ENCODE data around the gene EXOC6. TPM values are rescaled to one million over a fixed set of nuclear protein-coding genes. Genes with fewer than 3 reads are reported as not detected.

EXOC6 gene
- total RNA-seq, 1 experiment from 2014 or later, result 12.9 TPM

DNA sequence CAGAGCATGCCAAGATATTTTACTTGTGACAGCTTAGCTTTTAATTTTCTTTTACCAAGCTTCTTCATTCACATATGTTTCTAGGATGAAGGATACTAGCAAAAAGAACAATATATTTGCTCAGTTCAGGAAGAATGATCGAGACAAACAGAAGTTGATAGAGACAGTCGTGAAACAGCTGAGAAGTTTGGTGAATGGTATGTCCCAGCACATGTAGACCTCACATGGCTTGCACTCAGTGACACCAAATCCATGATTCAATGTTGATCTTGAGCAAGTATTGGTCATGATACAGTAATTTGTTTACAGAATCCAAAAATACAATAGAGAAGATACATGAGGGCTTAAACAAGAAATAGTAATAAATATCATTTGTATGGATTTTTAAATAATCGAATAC, 209.8 kb downstream of the EXOC6 start:
- H3K9ac ChIP-seq (ENCODE audit: low read length), result no peak overlapping the region
- TF ChIP-seq REST (IDR thresholded peaks at IDR 0.05; ENCODE audit: low read depth) (no peak), EZH2phosphoT487 (IDR thresholded peaks at IDR 0.05; ENCODE audit: borderline replicate concordance) (no peak), ZFX (IDR thresholded peaks at IDR 0.05) (no peak), CBX3 (IDR thresholded peaks at IDR 0.05; ENCODE audit: low read depth) (no peak), JUND (IDR thresholded peaks at IDR 0.05) (no peak), SRF (IDR thresholded peaks at IDR 0.05; ENCODE audit: low read depth) (no peak), MAX (IDR thresholded peaks at IDR 0.05) (no peak), EGR1 (IDR thresholded peaks at IDR 0.05; ENCODE audit: low read depth) (no peak), CEBPB (IDR thresholded peaks at IDR 0.05; ENCODE audit: low read depth) (no peak), SP1 (IDR thresholded peaks at IDR 0.05; ENCODE audit: low read depth) (no peak)
- no peaks in the 10 kb centered on the region for H3K79me2 ChIP-seq (ENCODE audit: insufficient read depth, low read length)
- H3K27ac ChIP-seq (ENCODE audit: low read depth, low read length), result no peak overlapping the region
- ChIA-PET POLR2A (no interaction called here), RAD21 (ENCODE audit: low non-redundant PET in 1 of 2, low total read pairs in 2 of 2, uncharacterized antibody in 2 of 2, unreplicated experiment in 2 of 2) (no interaction called here), CTCF (no interaction called here)
- no peaks in the 10 kb centered on the region for H3K27me3 ChIP-seq (ENCODE audit: insufficient read depth, low read length)
- no TSS peak for BruUV-seq (replicated peaks)
- no peaks in the 10 kb centered on the region for H3K9me3 ChIP-seq (ENCODE audit: control insufficient read depth in 1 of 2, insufficient read depth in 1 of 2, low read depth in 1 of 2, low read length in 2 of 2)
- intact Hi-C loops (cut with micrococcal nuclease), result no loop called here
- no peak overlapping the region for H2AFZ ChIP-seq (ENCODE audit: low read depth, low read length, poor library complexity, severe bottlenecking)
- DNase-seq (ENCODE audit: low read depth, low spot score) (no peak), ATAC-seq (no peak)
- H3K36me3 ChIP-seq (ENCODE audit: control insufficient read depth in 1 of 2, insufficient read depth in 2 of 2, low read length in 2 of 2), result no peaks in the 10 kb centered on the region
- H3K4me3 ChIP-seq (replicated peaks in 1 of 2; ENCODE audit: low read depth in 1 of 2, low read length in 2 of 2), result no peak overlapping the region
- H4K20me1 ChIP-seq (ENCODE audit: insufficient read depth), result no peaks in the 10 kb centered on the region
- no peaks in the 10 kb centered on the region for H3K9me2 ChIP-seq (ENCODE audit: insufficient read depth)
- no peaks in the 10 kb centered on the region for H3K4me1 ChIP-seq (ENCODE audit: control insufficient read depth in 1 of 2, insufficient read depth in 2 of 2, low read length in 2 of 2)
- H3K4me2 ChIP-seq (ENCODE audit: low read length), result no peak overlapping the region
